K562 (cell line): ENCODE results near the gene EN1. TPM values are rescaled to one million over a fixed set of nuclear protein-coding genes. Genes with fewer than 3 reads are reported as not detected.

ENCODE experiments used
- ATAC-seq: fragments of 200-7000 bp; cut with Tn5 transposase; 3 replicates; pipeline ENCODE4 v1.9.1; 2020; ENCODE audit warnings: moderate library complexity
- BruUV-seq: library from RNA; stranded (reverse); fragments of 400-500 nt; replicated peaks from 2 replicates; lab custom pipeline; 2021; lab: Mats Ljungman, UMichigan
- CTCF ChIA-PET: fragments of 300-600 bp; formaldehyde crosslinking; extraction: SDS; loops from one replicate; lab custom pipeline; 2021; ENCODE audit warnings: low intra/inter-chr PET ratio; lab: Yijun Ruan, JAX
- POLR2A ChIA-PET: fragments of 300-600, 350-650 bp; sonication (Branson Sonifier 250); formaldehyde crosslinking; extraction: SDS; loops from one replicate; lab custom pipeline; 2021; ENCODE audit warnings: antibody characterized with exemption, inconsistent platforms; lab: Yijun Ruan, JAX
- DNase-seq, 4 experiments: peaks; one replicate each; pipeline versions ENCODE4 v3.0.0 to v3.0.0-alpha.2; 2011 to 2018; ENCODE audit warnings: low spot score in 3 of 4, mixed read lengths in 3 of 4; ENCODE audit errors: extremely low read depth in 1 of 4
- FAIRE-seq: peaks from 2 replicates; lab custom pipeline; 2011; peaks lifted over from hg19 to GRCh38; lab: Jason Lieb, UNC
- H2AFZ ChIP-seq: 2 replicates; pipeline ENCODE4 v1.6.0; 2011; ENCODE audit warnings: low read depth, low read length, control low read depth, inconsistent platforms
- H3K27ac ChIP-seq: fragments of 200-600 bp; 3 replicates; pipeline ENCODE4 v1.8.0; 2011; ENCODE audit warnings: low read depth, mild to moderate bottlenecking, control low read depth, inconsistent platforms, low read length, moderate library complexity, mixed read lengths; ENCODE audit errors: extremely low read depth
- H3K27me3 ChIP-seq, 2 experiments: fragments of 300-600 bp in 1 of 2; 2 replicates in 1 of 2; 3 replicates in 1 of 2; pipeline versions ENCODE4 v1.6.0 to v1.8.0; 2011; ENCODE audit warnings: inconsistent platforms in 2 of 2, low read length in 2 of 2, mild to moderate bottlenecking in 1 of 2, mixed read lengths in 1 of 2, moderate library complexity in 1 of 2; ENCODE audit not compliant: control insufficient read depth in 2 of 2, insufficient read depth in 2 of 2
- H3K36me3 ChIP-seq: fragments of 300-600 bp; 3 replicates; pipeline ENCODE4 v1.8.0; 2011; ENCODE audit warnings: mild to moderate bottlenecking, low read length, inconsistent platforms; ENCODE audit not compliant: control insufficient read depth, insufficient read depth
- H3K4me1 ChIP-seq, 2 experiments: fragments of 200-600 bp in 1 of 2; replicated peaks in 1 of 2; 2 replicates in 1 of 2; 3 replicates in 1 of 2; pipeline versions ENCODE4 v1.5.1 to v1.8.0; 2011; ENCODE audit warnings: inconsistent platforms in 2 of 2, low read length in 2 of 2, mild to moderate bottlenecking in 1 of 2, mixed read lengths in 1 of 2, moderate library complexity in 1 of 2; ENCODE audit not compliant: control insufficient read depth in 2 of 2, insufficient read depth in 2 of 2
- H3K4me2 ChIP-seq: 2 replicates; pipeline ENCODE4 v1.6.1; 2011; ENCODE audit warnings: low read length, control low read depth, inconsistent platforms, mixed read lengths; ENCODE audit not compliant: insufficient read depth
- H3K4me3 ChIP-seq: fragments of 200-600 bp; sonication (generic), shearing (Covaris generic); 2 replicates; pipeline ENCODE4 v1.5.1; 2016; ENCODE audit warnings: control low read depth, inconsistent platforms
- H3K79me2 ChIP-seq: fragments of 200-600 bp; 3 replicates; pipeline ENCODE4 v1.8.0; 2011; ENCODE audit warnings: low read length, inconsistent platforms; ENCODE audit not compliant: control insufficient read depth, insufficient read depth
- H3K9ac ChIP-seq, 2 experiments: 2 replicates each; pipeline versions ENCODE4 v1.6.0 to v1.6.1; 2011; ENCODE audit warnings: low read depth in 2 of 2, low read length in 2 of 2, control low read depth in 1 of 2, inconsistent platforms in 1 of 2, mild to moderate bottlenecking in 1 of 2, mixed read lengths in 1 of 2; ENCODE audit not compliant: insufficient read depth in 1 of 2
- H3K9me1 ChIP-seq: one replicate; pipeline ENCODE4 v1.6.0; 2011; ENCODE audit warnings: inconsistent platforms, mild to moderate bottlenecking, low read length, moderate library complexity; ENCODE audit not compliant: control insufficient read depth, insufficient read depth
- H3K9me3 ChIP-seq: replicated peaks from 2 replicates; pipeline ENCODE4 v1.5.1; 2011; ENCODE audit warnings: low read depth, low read length, inconsistent platforms; ENCODE audit not compliant: control insufficient read depth, insufficient read depth
- H4K20me1 ChIP-seq: replicated peaks from 2 replicates; pipeline ENCODE4 v1.6.1; 2011; ENCODE audit warnings: low read length, inconsistent platforms, mixed read lengths; ENCODE audit not compliant: control insufficient read depth, insufficient read depth
- AFF1 ChIP-seq, 2 experiments: fragments of 450-650 bp; IDR thresholded peaks; 2 replicates each; pipeline ENCODE4 v1.6.1; 2018; ENCODE audit warnings: mild to moderate bottlenecking in 2 of 2, low read depth in 1 of 2; ENCODE audit not compliant: partially characterized antibody in 2 of 2
- ATF1 ChIP-seq, 2 experiments: fragments of 450-650 bp in 1 of 2; IDR thresholded peaks; 2 replicates each; pipeline ENCODE4 v1.6.1; 2016; ENCODE audit warnings: missing compliant biosample characterization in 1 of 2, missing genetic modification characterization in 1 of 2
- BCOR ChIP-seq: fragments of 450-650 bp; IDR thresholded peaks from 2 replicates; pipeline ENCODE4 v1.6.1; 2016
- CSDE1 ChIP-seq, 2 experiments: fragments of 450-650 bp; IDR thresholded peaks; 2 replicates each; pipeline ENCODE4 v1.6.1; 2016; ENCODE audit warnings: mild to moderate bottlenecking in 1 of 2
- EP400 ChIP-seq: fragments of 450-650 bp; IDR thresholded peaks from 2 replicates; pipeline ENCODE4 v1.6.1; 2017; ENCODE audit warnings: antibody characterized with exemption, mild to moderate bottlenecking, moderate library complexity
- ETV1 ChIP-seq: fragments of 450-650 bp; conservative IDR thresholded peaks from 2 replicates; pipeline ENCODE4 v1.6.1; 2016; ENCODE audit warnings: missing genetic modification characterization, control low read depth, low read depth, missing compliant biosample characterization
- FOXK1 ChIP-seq: sonication (generic); formaldehyde crosslinking; IDR thresholded peaks from 2 replicates; pipeline ENCODE4 v1.8.0; 2022; ENCODE audit warnings: missing genetic modification reagents, mild to moderate bottlenecking, borderline replicate concordance
- KLF16 ChIP-seq: IDR thresholded peaks from 2 replicates; pipeline ENCODE4 v1.6.1; 2016; ENCODE audit warnings: antibody characterized with exemption
- MCM5 ChIP-seq: fragments of 450-650 bp; IDR thresholded peaks from 2 replicates; pipeline ENCODE4 v1.6.1; 2016; ENCODE audit warnings: low read depth
- MYBL2 ChIP-seq, 2 experiments: fragments of 450-650 bp in 1 of 2; sonication (generic) in 1 of 2; formaldehyde crosslinking in 1 of 2; IDR thresholded peaks; 2 replicates each; pipeline versions ENCODE4 v1.6.1 to v1.8.1; 2017 to 2022; ENCODE audit warnings: borderline replicate concordance in 1 of 2, inconsistent platforms in 1 of 2, low read depth in 1 of 2, mild to moderate bottlenecking in 1 of 2, missing genetic modification reagents in 1 of 2, moderate library complexity in 1 of 2
- NELFE ChIP-seq: IDR thresholded peaks from 2 replicates; pipeline ENCODE4 v1.6.1; 2011; ENCODE audit warnings: mild to moderate bottlenecking; ENCODE audit not compliant: insufficient read depth, insufficient read length
- NR2C1 ChIP-seq, 2 experiments: fragments of 450-650 bp; IDR thresholded peaks; 2 replicates each; pipeline ENCODE4 v1.6.1; 2017; ENCODE audit warnings: mild to moderate bottlenecking in 2 of 2, antibody characterized with exemption in 1 of 2, inconsistent platforms in 1 of 2, missing compliant biosample characterization in 1 of 2, missing genetic modification characterization in 1 of 2
- PPARD ChIP-seq: fragments of 250-450 bp; sonication (Bioruptor Pico); IDR thresholded peaks from 2 replicates; pipeline ENCODE4 v1.8.0; 2022; ENCODE audit warnings: inconsistent platforms, mild to moderate bottlenecking, moderate library complexity
- SIN3A ChIP-seq, 2 experiments: fragments of 150-350 bp in 1 of 2; IDR thresholded peaks; 2 replicates each; pipeline ENCODE4 v1.6.1; 2011 to 2016; ENCODE audit warnings: borderline replicate concordance in 2 of 2, low read depth in 2 of 2, low read length in 2 of 2, mild to moderate bottlenecking in 2 of 2, moderate library complexity in 2 of 2; ENCODE audit not compliant: control insufficient read depth in 1 of 2
- TBL1XR1 ChIP-seq, 2 experiments: IDR thresholded peaks; 2 replicates each; pipeline ENCODE4 v1.6.1; 2012; ENCODE audit warnings: improper control_type of control experiment in 2 of 2, low read length in 2 of 2, mild to moderate bottlenecking in 1 of 2
- TCF3 ChIP-seq: sonication (generic); formaldehyde crosslinking; IDR thresholded peaks from 2 replicates; pipeline ENCODE4 v1.4.0; 2020; ENCODE audit warnings: mild to moderate bottlenecking, missing genetic modification reagents
- WGBS: fragments of 100-300 bp; shearing (Covaris generic); methylation state at CpG from one replicate; pipeline ENCODE4 v1.1.6; 2016; ENCODE audit warnings: low coverage, mixed read lengths; ENCODE audit not compliant: insufficient coverage; ENCODE audit errors: missing lambda C conversion rate; 5-methylcytosine and 5-hydroxymethylcytosine counted together
- in situ Hi-C: fragments of 300-500 bp; cut with MboI; formaldehyde crosslinking; loops from 4 replicates; pipeline ENCODE4 v1.15.0; 2018; ENCODE audit warnings: inconsistent platforms, mixed read lengths
- intact Hi-C: fragments of 100-400 bp; cut with micrococcal nuclease; formaldehyde crosslinking; loops from 2 replicates; pipeline ENCODE4 v1.14.2; 2022
- polyA plus RNA-seq, 8 experiments: library from polyadenylated mRNA; depleted of rRNA in 4 of 8; stranded (reverse) in 5 of 8; unstranded in 3 of 8; fragments of >200 nt; fragmentation: Nextera tagmentation in 2 of 8; fragmentation: Illumina TruSeq in 1 of 8; extraction: Ambion mirVana in 2 of 8; extraction: Trizol in 1 of 8; gene quantifications; 2 replicates each; pipeline versions ENCODE4 v1.2.1 to v1.2.3, GENCODE V29; 2011 to 2014; ENCODE audit warnings: inconsistent platforms in 1 of 8, missing spikeins in 1 of 8
- total RNA-seq, 7 experiments: library from RNA; depleted of rRNA in 6 of 7; stranded (reverse); fragments of >200 nt in 6 of 7; fragmentation: Illumina TruSeq in 2 of 7; extraction: Trizol in 2 of 7; gene quantifications; 2 replicates each; pipeline versions ENCODE4 v1.2.1 to v1.2.3, GENCODE V29; 2011 to 2021; ENCODE audit warnings: low replicate concordance in 1 of 7

EN1 gene
- total and polyA plus RNA-seq, 9 of the 15 experiments (the other 6 are each of a cell fraction or from before 2014, with no cell fraction given): 0.06 to 2.0 (median 0.51) TPM

GRCh38 chr2:118806797-118807667, 40.4 kb downstream of the EN1 start (continued):
- TF ChIP-seq FOXK1 (CRISPR knock-in tag) (no peak), MCM5 (no peak), EP400 (no peak), PPARD (CRISPR knock-in tag) (no peak), TBL1XR1 (IDR thresholded peaks at IDR 0.05; ENCODE audit: low read length in 2 of 2) (no peak), BCOR (no peak), ETV1 (tag) (no peak), NR2C1 (IDR thresholded peaks at IDR 0.05) (no peak), NR2C1 (tag; IDR thresholded peaks at IDR 0.05) (peak; percentile 41; the same call in 1 of the 2 replicates)

- no peaks in the 10 kb centered on the region for H3K9me1 ChIP-seq
- H3K4me2 ChIP-seq: no peak overlapping the region
- H3K4me3 ChIP-seq: no peak overlapping the region
- ChIA-PET CTCF (no interaction called here), POLR2A (no interaction called here)
- intact Hi-C loops: no loop called here
- H3K9ac ChIP-seq: no peak overlapping the region
- BruUV-seq: no TSS peak
- FAIRE-seq (no peak), DNase-seq (no peak), ATAC-seq (no peak)
- H4K20me1 ChIP-seq: no peaks in the 10 kb centered on the region
- H3K36me3 ChIP-seq: no peaks in the 10 kb centered on the region
- H3K79me2 ChIP-seq: no peaks in the 10 kb centered on the region
- H3K27ac ChIP-seq: no peak overlapping the region
- H3K27me3 ChIP-seq: no peaks in the 10 kb centered on the region
- H3K9me3 ChIP-seq: no peaks in the 10 kb centered on the region
- no peak overlapping the region; the same call in 1 of the 2 replicates for H2AFZ ChIP-seq
- H3K4me1 ChIP-seq: peaks cover 26 to 39% of the 10 kb centered on the region in 2 experiments
- WGBS: 76% methylated on average over 9 of the region's 9 CpGs
- in situ Hi-C loops: no loop called here
- no peak for TF ChIP-seq ATF1 (CRISPR knock-in tag; IDR thresholded peaks at IDR 0.05)
- no peak for TF ChIP-seq ATF1 (tag; IDR thresholded peaks at IDR 0.05)
- no peak for TF ChIP-seq MYBL2 (IDR thresholded peaks at IDR 0.05; ENCODE audit: low read depth)
- no peak for TF ChIP-seq MYBL2 (CRISPR knock-in tag; IDR thresholded peaks at IDR 0.05; ENCODE audit: borderline replicate concordance)
- TF ChIP-seq KLF16: no peak
- TF ChIP-seq TCF3 (CRISPR knock-in tag): no peak
- no peak for TF ChIP-seq AFF1 (IDR thresholded peaks at IDR 0.05; ENCODE audit: low read depth in 1 of 2, partially characterized antibody in 2 of 2)
- TF ChIP-seq NELFE: no peak
- no peak for TF ChIP-seq SIN3A (IDR thresholded peaks at IDR 0.05; ENCODE audit: borderline replicate concordance in 2 of 2, control insufficient read depth in 1 of 2, low read depth in 2 of 2, low read length in 2 of 2)
- no peak for TF ChIP-seq CSDE1 (IDR thresholded peaks at IDR 0.05)
Measured at GRCh38 chr2:118805064-118805690, 42.3 kb downstream of the EN1 start.
